Heart right ventricle (tissue), 16 donors: ENCODE measurements around the gene ATP6AP1. TPM values are rescaled to one million over a fixed set of nuclear protein-coding genes. Genes with fewer than 3 reads are reported as not detected.
A peak's percentile ranks its signal among the peaks of the same experiment; 100 is the strongest.

Experiments used
- ATAC-seq, 8 donors: fragments of 200-7000 bp; cut with Tn5 transposase; one replicate each; pipeline ENCODE4 v1.9.1; 2020; ENCODE audit warnings: mild to moderate bottlenecking in 8 of 8, moderate library complexity in 8 of 8, moderate number of reproducible peaks in 1 of 8
- DNase-seq, 2 donors: peaks; one replicate each; pipeline ENCODE4 v3.0.0-alpha.2; 2020
- H3K27ac ChIP-seq, 10 donors: fragments of 200-600 bp; sonication (generic) in 2 of 10; one replicate each; pipeline versions ENCODE4 v1.5.0 to v1.8.0; 2020 to 2022; ENCODE audit warnings: mild to moderate bottlenecking in 3 of 10
- H3K27me3 ChIP-seq, 7 donors: fragments of 200-600 bp; one replicate each; pipeline ENCODE4 v1.8.0; 2021 to 2022; ENCODE audit warnings: mild to moderate bottlenecking in 2 of 7
- H3K36me3 ChIP-seq, 9 donors: fragments of 200-600 bp; sonication (generic) in 1 of 9; one replicate each; pipeline versions ENCODE4 v1.5.0 to v1.8.0; 2020 to 2022; ENCODE audit warnings: mild to moderate bottlenecking in 2 of 9
- H3K4me1 ChIP-seq, 9 donors: fragments of 200-600 bp; sonication (generic) in 1 of 9; one replicate each; pipeline versions ENCODE4 v1.5.0 to v1.8.0; 2020 to 2022; ENCODE audit warnings: mild to moderate bottlenecking in 4 of 9
- H3K4me3 ChIP-seq, 10 donors: fragments of 200-600 bp; sonication (generic) in 2 of 10; one replicate each; pipeline versions ENCODE4 v1.5.0 to v1.8.0; 2020 to 2022; ENCODE audit warnings: mild to moderate bottlenecking in 7 of 10, moderate library complexity in 2 of 10
- H3K9me3 ChIP-seq, 11 donors: fragments of 200-600 bp in 10 of 11; sonication (generic) in 2 of 11; one replicate each; pipeline versions ENCODE4 v1.5.0 to v1.8.0; 2013 to 2022; ENCODE audit warnings: mild to moderate bottlenecking in 2 of 11, control low read depth in 1 of 11, moderate library complexity in 1 of 11
- WGBS, 2 donors: extraction: QIAGEN DNeasy Blood & Tissue Kit; methylation state at CpG; one replicate each; pipeline ENCODE4 v1.1.7; 2013; ENCODE audit warnings: inconsistent platforms in 1 of 2; 5-methylcytosine and 5-hydroxymethylcytosine counted together
- intact Hi-C, 10 donors: fragments of 100-400 bp; cut with DNase I; formaldehyde crosslinking; loops; one replicate each; pipeline versions ENCODE4 v1.11.1 to v1.14.2; 2022
- polyA plus RNA-seq, 2 donors: library from polyadenylated mRNA; stranded (reverse); fragments of 200-250 nt; gene quantifications; one replicate each; pipeline ENCODE4 v1.2.3, GENCODE V29; 2013
- total RNA-seq, 10 donors: library from RNA; stranded (reverse); fragmentation: NEBNext Ultra II Directional in 3 of 10; extraction: Animal tissue kit (Norgen Biotek cat#: 25700) in 3 of 10; gene quantifications; one replicate each; pipeline versions ENCODE4 v1.2.1 to v1.2.4, GENCODE V29; 2021 to 2023
- TF ChIP-seq, protein P1 (sequence below), 9 donors: fragments of 200-600 bp; sonication (generic) in 2 of 9; IDR thresholded peaks; one replicate each; pipeline versions ENCODE4 v1.5.0 to v1.8.0; 2021 to 2022; ENCODE audit warnings: antibody characterized with exemption in 9 of 9, mild to moderate bottlenecking in 5 of 9, moderate library complexity in 1 of 9
- donor health status: Arrhythmogenic right ventricular cardiomyopathy.
- donor health status: ischemic (EF 13 %, LVEDD 7.1; RV severe dilation, severe dysfunction).
- donor health status: healthy with polysubstance abuse.
- donor health status: DM: no; HTN: yes; CAD: no.
- donor health status: DM: no; HTN: no; CAD: no.
- donor health status: ischemic (EF 25% LVEDD 6.9; RV normal size, moderate dysfunction).
- donor health status: ischemic (EF 25% LVEDD 5.7; RV mildly dilated, moderate dysfunction).
- donor health status: healthy.
- donor health status: DM: yes; HTN: yes; CAD: no.
- donor health status: Ischemic cardiomyopathy.
- donor health status: ischemic (EF 35%, LVEDD 5.7; RV mildly dilated, moderate dysfunction).
- donor health status: nonischemic (EF 11% LVEDD 7.7; RV severe dilation, severe dysfunction).
- donor health status: DM: yes; HTN: yes; CAD: no.
- donor health status: PGD.
- donor health status: ischemic (EF 29% LVEDD 5.4; RV normal size, mild dysfunction).
- donor health status: nonischemic (EF 23%, LVEDD 6.1; RV moderate dilation, normal function).

Gene ATP6AP1
- total and polyA plus RNA-seq, 12 donors, result 26.0 to 113 (median 90.6) TPM

DNA sequence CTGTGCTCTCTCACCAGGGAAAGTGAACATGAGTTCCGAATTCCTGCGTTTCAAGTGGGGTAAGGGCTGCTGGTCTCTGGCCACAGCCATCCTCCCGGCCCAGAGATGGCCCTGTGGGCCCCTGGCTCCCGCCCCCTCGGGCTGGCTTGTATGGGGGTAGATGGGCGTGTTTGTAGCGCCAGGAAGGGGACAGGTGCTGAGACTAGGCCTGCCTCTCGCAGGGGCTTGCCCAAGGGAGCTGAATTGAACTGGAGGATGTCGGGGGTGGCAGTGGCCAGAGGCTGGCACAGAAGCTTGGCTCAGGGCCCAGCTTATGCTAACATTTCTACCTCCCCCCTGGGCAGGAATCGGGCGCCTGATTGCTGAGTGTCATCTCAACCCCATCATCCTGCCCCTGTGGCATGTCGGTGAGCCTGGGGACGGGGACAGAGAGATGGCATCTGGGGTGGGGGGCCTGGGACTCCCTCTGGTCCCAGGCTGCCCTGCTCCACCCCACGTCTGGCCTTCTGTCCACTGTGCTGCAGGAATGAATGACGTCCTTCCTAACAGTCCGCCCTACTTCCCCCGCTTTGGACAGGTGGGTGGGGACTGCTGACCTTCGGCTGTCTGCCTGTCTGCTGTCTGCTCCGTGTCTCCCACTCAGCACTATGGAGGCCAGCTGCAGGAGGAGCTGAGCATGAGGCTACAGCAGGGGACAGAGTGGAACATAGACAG lies 8.6 kb upstream of the ATP6AP1 start:
- Histone ChIP-seq H3K27me3 (no peaks in the 10 kb centered on the region), H3K27ac (peak overlapping the region; percentile 20 to 86 (median 74)), H3K36me3 (peaks cover 0 to 10% (median 0%) of the 10 kb centered on the region in 9 donors), H3K9me3 (no peaks in the 10 kb centered on the region), H3K4me1 (peaks cover 0 to 22% (median 0%) of the 10 kb centered on the region in 9 donors), H3K4me3 (peak overlapping the region in 7 of 10 donors; percentile 12 to 42 (median 32))
- intact Hi-C loops, result no loop called here
- ATAC-seq, result peak; percentile 71 to 96 (median 91)
- peak; percentile 28 to 56 for DNase-seq
- 32 to 44% methylated on average over 14 to 19 of the region's 19 CpGs for WGBS, 2 donors
- TF ChIP-seq, protein P1, sequence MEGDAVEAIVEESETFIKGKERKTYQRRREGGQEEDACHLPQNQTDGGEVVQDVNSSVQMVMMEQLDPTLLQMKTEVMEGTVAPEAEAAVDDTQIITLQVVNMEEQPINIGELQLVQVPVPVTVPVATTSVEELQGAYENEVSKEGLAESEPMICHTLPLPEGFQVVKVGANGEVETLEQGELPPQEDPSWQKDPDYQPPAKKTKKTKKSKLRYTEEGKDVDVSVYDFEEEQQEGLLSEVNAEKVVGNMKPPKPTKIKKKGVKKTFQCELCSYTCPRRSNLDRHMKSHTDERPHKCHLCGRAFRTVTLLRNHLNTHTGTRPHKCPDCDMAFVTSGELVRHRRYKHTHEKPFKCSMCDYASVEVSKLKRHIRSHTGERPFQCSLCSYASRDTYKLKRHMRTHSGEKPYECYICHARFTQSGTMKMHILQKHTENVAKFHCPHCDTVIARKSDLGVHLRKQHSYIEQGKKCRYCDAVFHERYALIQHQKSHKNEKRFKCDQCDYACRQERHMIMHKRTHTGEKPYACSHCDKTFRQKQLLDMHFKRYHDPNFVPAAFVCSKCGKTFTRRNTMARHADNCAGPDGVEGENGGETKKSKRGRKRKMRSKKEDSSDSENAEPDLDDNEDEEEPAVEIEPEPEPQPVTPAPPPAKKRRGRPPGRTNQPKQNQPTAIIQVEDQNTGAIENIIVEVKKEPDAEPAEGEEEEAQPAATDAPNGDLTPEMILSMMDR (IDR thresholded peaks at IDR 0.05), result no peak

DNA sequence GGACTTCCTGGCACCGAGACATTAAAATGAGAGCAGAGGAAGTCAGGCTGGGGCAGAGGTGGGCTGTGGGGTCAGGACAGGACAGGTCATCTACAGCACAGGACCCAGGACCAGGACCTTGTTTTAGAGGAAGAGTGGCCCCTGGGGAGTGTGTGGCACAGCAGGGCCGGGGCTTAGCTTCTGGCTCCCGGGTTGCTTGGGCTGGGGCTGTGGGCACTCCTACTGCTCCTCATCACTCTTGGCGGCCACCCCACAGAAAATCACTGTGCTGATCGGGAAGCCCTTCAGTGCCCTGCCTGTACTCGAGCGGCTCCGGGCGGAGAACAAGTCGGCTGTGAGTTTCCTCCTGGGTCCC lies 8.1 kb upstream of the ATP6AP1 start:
- H3K4me3 ChIP-seq, result peak overlapping the region in 7 of 10 donors; percentile 12 to 42 (median 32)
- DNase-seq (no peak), ATAC-seq (peak in 7 of 8 donors; percentile 17 to 56 (median 35))
- H3K4me1 ChIP-seq, result peaks cover 0 to 22% (median 0%) of the 10 kb centered on the region in 9 donors
- TF ChIP-seq, protein P1 (IDR thresholded peaks at IDR 0.05), result no peak
- H3K9me3 ChIP-seq, result no peaks in the 10 kb centered on the region
- peaks cover 0 to 6% (median 0%) of the 10 kb centered on the region in 9 donors for H3K36me3 ChIP-seq
- intact Hi-C loops, result no loop called here
- no peaks in the 10 kb centered on the region for H3K27me3 ChIP-seq
- whole genome bisulfite sequencing, 2 donors, result 23 to 48% methylated on average over 10 of the region's 10 CpGs
- H3K27ac ChIP-seq, result peak overlapping the region; percentile 20 to 86 (median 74)

DNA sequence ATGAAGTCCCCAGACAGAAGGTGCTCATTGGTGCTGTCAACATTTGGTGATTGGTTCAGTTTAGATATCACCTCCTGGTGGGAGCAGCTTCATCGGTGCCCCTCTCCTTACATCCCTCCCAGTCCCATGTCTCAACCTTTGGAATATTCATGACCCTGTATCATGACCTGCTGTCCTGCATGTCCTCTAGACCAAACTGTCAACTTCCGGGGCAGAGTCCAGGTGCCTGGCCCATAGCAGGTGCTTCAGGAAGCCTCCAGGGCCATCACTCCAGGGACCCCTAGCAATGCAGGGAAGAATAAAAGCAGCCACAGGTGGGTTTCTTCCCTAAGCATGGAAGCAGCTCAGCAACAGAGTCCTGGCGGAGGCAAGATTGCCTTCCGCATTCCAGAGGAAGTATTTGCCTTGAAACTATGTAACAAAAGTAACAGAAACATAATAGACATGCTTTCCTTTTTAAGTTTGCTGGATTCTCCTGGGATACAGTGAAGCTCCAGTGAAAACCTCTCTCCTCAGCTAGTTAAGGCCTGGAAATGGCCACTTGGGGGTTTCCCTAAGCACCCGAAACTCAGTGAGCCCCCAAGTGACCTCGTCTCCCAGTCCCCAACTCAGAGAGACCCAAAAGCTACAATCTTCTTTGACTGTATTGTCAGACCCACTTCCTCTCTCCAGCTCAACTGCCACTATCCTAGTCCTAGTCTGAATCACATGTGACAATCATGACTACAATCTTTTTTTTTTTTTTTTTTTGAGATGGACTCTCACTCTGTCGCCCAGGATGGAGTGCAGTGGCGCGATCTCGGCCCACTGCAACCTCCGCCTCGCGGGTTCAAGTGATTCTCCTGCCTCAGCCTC lies 1.3 kb upstream of the ATP6AP1 start:
- intact Hi-C loops, result no loop called here
- Histone ChIP-seq H3K4me3 (peak overlapping the region in 2 of 10 donors; percentile 72 to 80), H3K27ac (peak overlapping the region in 4 of 10 donors; percentile 35 to 90 (median 86)), H3K36me3 (peaks cover 0 to 6% (median 0%) of the 10 kb centered on the region in 9 donors), H3K9me3 (no peaks in the 10 kb centered on the region), H3K27me3 (no peaks in the 10 kb centered on the region), H3K4me1 (peaks cover 0 to 30% (median 17%) of the 10 kb centered on the region in 9 donors)
- TF ChIP-seq, protein P1 (IDR thresholded peaks at IDR 0.05), result no peak
- WGBS, 2 donors, result 84 to 86% methylated on average over 13 of the region's 13 CpGs
- DNase-seq (no peak), ATAC-seq (no peak)

DNA sequence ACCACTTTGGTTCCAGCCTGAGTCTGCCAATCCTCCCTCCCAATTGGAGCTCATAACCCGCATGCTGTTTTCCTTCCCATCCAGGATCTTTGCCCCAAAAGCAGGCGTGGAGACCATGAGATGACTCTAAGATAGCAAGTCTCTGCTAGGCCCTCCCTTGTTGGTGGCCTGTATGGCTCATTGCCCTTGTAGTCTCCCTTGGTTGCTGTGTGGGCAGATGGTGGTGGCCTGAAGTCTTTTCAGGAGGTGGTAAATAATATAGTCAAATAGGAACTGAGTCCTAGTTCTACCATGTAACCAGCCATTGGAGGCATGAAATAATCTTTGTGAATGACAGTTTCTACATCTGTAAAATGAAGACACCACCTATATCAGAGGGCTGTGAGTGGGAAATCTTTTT lies 1.2 kb downstream of the ATP6AP1 start:
- ATAC-seq, result no peak
- Histone ChIP-seq H3K27me3 (no peaks in the 10 kb centered on the region), H3K36me3 (peaks cover 0 to 29% (median 0%) of the 10 kb centered on the region in 9 donors), H3K27ac (peak overlapping the region in 3 of 10 donors; percentile 81 to 90 (median 84)), H3K4me3 (peak overlapping the region in 6 of 10 donors; percentile 71 to 84 (median 79)), H3K4me1 (peaks cover 0 to 30% (median 17%) of the 10 kb centered on the region in 9 donors), H3K9me3 (no peaks in the 10 kb centered on the region)
- intact Hi-C loops, result no loop called here
- no peak for DNase-seq
- TF ChIP-seq, protein P1 (IDR thresholded peaks at IDR 0.05), result no peak
- WGBS, 2 donors, result 83 to 87% methylated on average over 2 of the region's 2 CpGs
